GM21529 (cell line): ENCODE measurements around the gene S100A10.

Experiments used
- ATAC-seq: cut with Tn5 transposase; IDR thresholded peaks from one replicate; pipeline ENCODE4 v1.9.1; 2021; ENCODE audit not compliant: unreplicated experiment

The S100A10 gene

GRCh38 chr1:151966061-151966460, 27.6 kb downstream of the S100A10 start:
- ATAC-seq, result no peak

GRCh38 chr1:151964510-151964909, 29.1 kb downstream of the S100A10 start:
- no peak for ATAC-seq

GRCh38 chr1:151963288-151963687, 30.4 kb downstream of the S100A10 start:
- no peak for ATAC-seq

GRCh38 chr1:151961833-151962232, 31.8 kb downstream of the S100A10 start:
- no peak for ATAC-seq

- no peak for ATAC-seq
These were observed 32.7 kb downstream of the S100A10 start for GRCh38 chr1:151960780-151961513.

GRCh38 chr1:151958959-151959358, 34.7 kb downstream of the S100A10 start:
- no peak for ATAC-seq

GRCh38 chr1:151956957-151957497, 36.6 kb downstream of the S100A10 start:
- ATAC-seq, result no peak

GRCh38 chr1:151953409-151954094, 40.1 kb downstream of the S100A10 start:
- no peak for ATAC-seq

GRCh38 chr1:151952811-151953210, 40.8 kb downstream of the S100A10 start:
- no peak for ATAC-seq

- no peak for ATAC-seq
These were observed 44.1 kb downstream of the S100A10 start for GRCh38 chr1:151949371-151950193.

- no peak for ATAC-seq
These were observed 45.2 kb downstream of the S100A10 start for GRCh38 chr1:151948506-151948905.

GRCh38 chr1:151947140-151947539, 46.5 kb downstream of the S100A10 start:
- ATAC-seq, result no peak

- ATAC-seq, result no peak
These were observed 47.6 kb downstream of the S100A10 start for GRCh38 chr1:151945725-151946722.

GRCh38 chr1:151944857-151945575, 48.6 kb downstream of the S100A10 start:
- no peak for ATAC-seq

GRCh38 chr1:151944126-151944856, 49.4 kb downstream of the S100A10 start:
- no peak for ATAC-seq

GRCh38 chr1:151943591-151943990, 50.1 kb downstream of the S100A10 start:
- ATAC-seq, result no peak

GRCh38 chr1:151942882-151943281, 50.8 kb downstream of the S100A10 start:
- ATAC-seq, result no peak

GRCh38 chr1:151940541-151940940, 53.1 kb downstream of the S100A10 start:
- ATAC-seq, result no peak

- ATAC-seq, result no peak
These were observed 53.9 kb downstream of the S100A10 start for GRCh38 chr1:151939779-151940178.
